ENCODE measurements around the gene SMLR1. TPM values are rescaled to one million over a fixed set of nuclear protein-coding genes. Genes with fewer than 3 reads are reported as not detected.

The SMLR1 gene
- not detected in 3 replicates for total RNA-seq

DNA sequence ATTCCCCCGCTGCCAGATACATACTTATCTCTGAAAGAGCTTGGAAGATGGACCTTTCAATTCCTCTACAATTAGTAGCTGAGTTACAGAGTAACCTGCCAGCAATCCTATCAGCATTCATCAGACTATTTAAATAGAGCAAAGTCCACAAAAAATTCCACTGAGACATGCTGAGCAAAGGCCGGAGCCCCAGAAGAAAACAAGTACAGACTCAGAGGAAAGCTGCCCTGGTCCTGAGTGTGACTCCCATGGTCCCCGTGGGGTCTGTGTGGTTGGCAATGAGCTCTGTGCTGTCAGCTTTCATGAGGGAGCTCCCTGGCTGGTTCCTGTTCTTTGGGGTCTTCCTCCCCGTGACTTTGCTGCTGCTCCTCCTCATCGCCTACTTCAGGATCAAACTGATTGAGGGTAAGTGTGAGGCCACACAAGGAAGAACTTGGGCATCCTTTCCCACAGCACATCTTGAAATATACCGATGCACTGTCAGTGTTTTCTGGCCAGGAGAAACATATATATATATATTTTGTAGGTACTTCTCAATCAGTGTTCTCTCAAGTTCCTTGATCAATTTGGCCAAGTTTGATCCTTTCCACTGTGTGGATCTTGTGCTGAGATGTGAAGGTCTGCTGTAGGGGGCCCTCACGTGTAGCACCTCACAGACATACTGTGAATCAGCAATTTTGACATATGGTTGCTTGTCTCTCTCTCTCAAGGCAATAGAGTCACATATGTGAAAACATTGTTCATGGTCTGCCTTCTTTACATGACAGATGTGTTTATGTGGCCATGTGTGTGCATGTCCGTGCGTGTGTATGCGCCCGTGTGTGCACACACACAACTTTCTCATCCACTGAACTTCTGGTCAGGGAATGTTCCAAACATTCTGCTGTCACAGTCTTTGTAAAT is at the start of gene SMLR1:
Gene SMLR1, plus strand, starts transcription at position 160 of the 903 bp plus-strand sequence. Its CDS starts 8 bp downstream, at position 168.
- DNase-seq (ENCODE audit: low spot score in 2 of 2, unreplicated experiment in 2 of 2) = no peak
- no peaks in the 10 kb centered on the region for H3K9me3 Mint-ChIP-seq
- H3K4me1 Mint-ChIP-seq = peaks cover 2% of the 10 kb centered on the region
- H3K36me3 Mint-ChIP-seq = no peaks in the 10 kb centered on the region
- TF ChIP-seq, protein P1, sequence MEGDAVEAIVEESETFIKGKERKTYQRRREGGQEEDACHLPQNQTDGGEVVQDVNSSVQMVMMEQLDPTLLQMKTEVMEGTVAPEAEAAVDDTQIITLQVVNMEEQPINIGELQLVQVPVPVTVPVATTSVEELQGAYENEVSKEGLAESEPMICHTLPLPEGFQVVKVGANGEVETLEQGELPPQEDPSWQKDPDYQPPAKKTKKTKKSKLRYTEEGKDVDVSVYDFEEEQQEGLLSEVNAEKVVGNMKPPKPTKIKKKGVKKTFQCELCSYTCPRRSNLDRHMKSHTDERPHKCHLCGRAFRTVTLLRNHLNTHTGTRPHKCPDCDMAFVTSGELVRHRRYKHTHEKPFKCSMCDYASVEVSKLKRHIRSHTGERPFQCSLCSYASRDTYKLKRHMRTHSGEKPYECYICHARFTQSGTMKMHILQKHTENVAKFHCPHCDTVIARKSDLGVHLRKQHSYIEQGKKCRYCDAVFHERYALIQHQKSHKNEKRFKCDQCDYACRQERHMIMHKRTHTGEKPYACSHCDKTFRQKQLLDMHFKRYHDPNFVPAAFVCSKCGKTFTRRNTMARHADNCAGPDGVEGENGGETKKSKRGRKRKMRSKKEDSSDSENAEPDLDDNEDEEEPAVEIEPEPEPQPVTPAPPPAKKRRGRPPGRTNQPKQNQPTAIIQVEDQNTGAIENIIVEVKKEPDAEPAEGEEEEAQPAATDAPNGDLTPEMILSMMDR (IDR thresholded peaks at IDR 0.05; ENCODE audit: unreplicated experiment) = no peak
- peaks cover 3% of the 10 kb centered on the region for H3K27me3 Mint-ChIP-seq (ENCODE audit: low read depth)
- H3K27ac Mint-ChIP-seq = no peak within 1 kb of the TSS
- no peak within 1 kb of the TSS for H3K4me3 Mint-ChIP-seq

DNA sequence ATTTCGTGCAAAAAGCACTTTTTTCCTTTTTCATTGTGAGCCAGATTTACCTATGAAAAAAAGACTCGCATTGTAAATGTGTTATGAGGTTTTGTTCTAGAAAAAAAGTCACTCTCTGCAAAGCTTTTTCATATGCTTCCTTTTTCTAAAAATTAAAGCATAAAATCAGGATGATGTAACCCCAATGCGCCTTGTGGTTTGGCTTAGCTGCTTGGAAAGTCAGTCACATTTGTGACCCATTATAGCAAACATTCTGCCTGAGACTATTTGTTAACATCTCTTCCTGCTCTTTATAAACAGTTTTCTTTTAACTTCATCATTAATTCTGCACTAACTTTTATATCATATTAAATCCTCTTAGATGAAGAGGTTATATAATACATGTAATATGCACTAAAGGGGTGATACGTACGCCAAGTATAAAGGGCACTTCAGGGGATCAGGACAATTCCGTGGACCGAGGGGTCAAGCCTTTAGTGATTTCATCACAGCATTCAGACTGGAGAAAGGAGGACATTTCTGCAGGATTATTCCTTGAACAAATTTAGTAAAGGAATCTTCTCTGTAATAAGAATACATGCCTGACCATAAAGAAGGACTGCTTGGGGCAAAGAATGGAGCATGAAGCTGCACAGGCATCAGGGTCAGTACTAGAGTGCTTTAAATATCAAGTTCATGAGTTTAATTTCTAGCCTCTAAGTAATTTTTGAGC is 48.1 kb upstream of the SMLR1 start:
- no peak overlapping the region for H3K27ac Mint-ChIP-seq
- peaks cover 21% of the 10 kb centered on the region for H3K9me3 Mint-ChIP-seq
- no peaks in the 10 kb centered on the region for H3K27me3 Mint-ChIP-seq (ENCODE audit: low read depth)
- H3K4me3 Mint-ChIP-seq = no peak overlapping the region
- TF ChIP-seq, protein P1 (IDR thresholded peaks at IDR 0.05; ENCODE audit: unreplicated experiment) = no peak
- no peaks in the 10 kb centered on the region for H3K36me3 Mint-ChIP-seq
- peaks cover 18% of the 10 kb centered on the region for H3K4me1 Mint-ChIP-seq
- DNase-seq (ENCODE audit: low spot score in 2 of 2, unreplicated experiment in 2 of 2) = no peak

DNA sequence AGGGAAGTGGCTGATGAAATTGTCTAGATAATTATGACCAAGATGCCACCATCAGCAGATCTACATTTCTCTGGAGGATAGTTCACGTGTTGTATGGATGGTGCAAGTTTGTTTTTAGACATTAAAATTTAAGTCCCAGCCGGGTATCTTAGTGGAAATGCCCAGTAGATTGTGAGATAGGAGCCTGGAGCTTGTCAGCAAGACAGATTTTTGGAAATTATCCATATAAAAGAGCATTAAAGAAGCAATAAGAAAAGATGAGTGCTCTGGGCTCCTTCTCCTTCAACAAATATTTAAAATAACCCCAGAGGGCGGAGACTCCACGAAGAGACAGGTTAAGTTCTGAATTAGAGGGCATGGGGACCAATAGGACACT is 47.6 kb upstream of the SMLR1 start:
- TF ChIP-seq, protein P1 (IDR thresholded peaks at IDR 0.05; ENCODE audit: unreplicated experiment) = no peak
- H3K36me3 Mint-ChIP-seq = no peaks in the 10 kb centered on the region
- H3K9me3 Mint-ChIP-seq = peaks cover 21% of the 10 kb centered on the region
- H3K4me1 Mint-ChIP-seq = peaks cover 24% of the 10 kb centered on the region
- no peak for DNase-seq (ENCODE audit: low spot score in 2 of 2, unreplicated experiment in 2 of 2)
- no peak overlapping the region for H3K4me3 Mint-ChIP-seq
- H3K27ac Mint-ChIP-seq = no peak overlapping the region
- H3K27me3 Mint-ChIP-seq (ENCODE audit: low read depth) = no peaks in the 10 kb centered on the region

DNA sequence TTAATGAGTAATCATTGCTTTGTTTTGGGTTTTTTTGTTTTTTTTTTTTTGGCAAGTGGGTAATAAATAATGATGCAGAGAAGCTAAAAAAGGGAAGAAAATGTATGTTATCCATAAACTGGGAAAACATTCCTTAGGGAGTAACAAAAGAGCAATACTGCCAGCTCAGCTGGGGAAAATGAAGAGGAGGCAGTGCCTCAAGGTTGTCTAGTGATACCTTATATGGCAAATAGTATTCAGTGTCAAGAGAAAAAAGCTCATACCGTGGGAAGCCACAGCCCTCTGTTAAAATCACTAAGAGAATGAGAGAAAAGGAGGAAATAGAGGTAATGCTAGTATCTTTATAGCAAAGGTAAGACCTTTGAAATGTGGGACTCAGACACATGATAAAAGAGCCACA is 47.1 kb upstream of the SMLR1 start:
- TF ChIP-seq, protein P1 (IDR thresholded peaks at IDR 0.05; ENCODE audit: unreplicated experiment) = no peak
- no peaks in the 10 kb centered on the region for H3K36me3 Mint-ChIP-seq
- DNase-seq (ENCODE audit: low spot score in 2 of 2, unreplicated experiment in 2 of 2) = no peak
- no peaks in the 10 kb centered on the region for H3K27me3 Mint-ChIP-seq (ENCODE audit: low read depth)
- H3K4me1 Mint-ChIP-seq = peaks cover 25% of the 10 kb centered on the region
- H3K9me3 Mint-ChIP-seq = peaks cover 21% of the 10 kb centered on the region
- no peak overlapping the region for H3K27ac Mint-ChIP-seq
- H3K4me3 Mint-ChIP-seq = no peak overlapping the region

DNA sequence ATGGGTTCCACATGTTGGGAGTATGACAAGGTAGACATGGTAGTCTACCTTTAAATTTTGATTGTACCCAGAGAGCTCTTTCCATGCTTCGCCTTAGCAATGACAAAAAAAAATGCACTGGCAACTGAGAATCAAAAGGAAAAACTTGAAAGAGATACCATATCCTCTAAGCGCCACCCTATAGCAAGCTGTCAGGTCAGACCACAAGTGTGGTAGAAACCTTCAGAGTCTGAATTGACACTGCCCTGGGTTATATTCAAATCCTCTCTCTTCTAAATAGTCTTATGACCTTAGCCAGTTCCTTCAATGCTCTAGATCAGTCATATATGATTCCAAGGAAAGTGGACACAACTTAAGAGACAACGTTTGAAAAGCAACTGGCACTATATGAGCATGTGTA is 45.6 kb upstream of the SMLR1 start:
- Mint-ChIP-seq H3K27ac (no peak overlapping the region), H3K4me3 (no peak overlapping the region), H3K4me1 (peaks cover 25% of the 10 kb centered on the region), H3K9me3 (peaks cover 25% of the 10 kb centered on the region), H3K27me3 (ENCODE audit: low read depth) (no peaks in the 10 kb centered on the region), H3K36me3 (no peaks in the 10 kb centered on the region)
- DNase-seq (ENCODE audit: low spot score in 2 of 2, unreplicated experiment in 2 of 2) = no peak
- TF ChIP-seq, protein P1 (IDR thresholded peaks at IDR 0.05; ENCODE audit: unreplicated experiment) = no peak

All from mesothelial cell of epicardium (in vitro differentiated cells).